Caco-2 (cell line): ENCODE measurements around the gene CREBBP. TPM values are rescaled to one million over a fixed set of nuclear protein-coding genes. Genes with fewer than 3 reads are reported as not detected.

Experiments used
- BruUV-seq: library from RNA; stranded (reverse); fragments of 400-500 nt; replicated peaks from 2 replicates; lab custom pipeline; 2021; lab: Mats Ljungman, UMichigan
- CTCF ChIA-PET: fragments of 300-600 bp; sonication (Branson Sonifier 250); formaldehyde crosslinking; loops from one replicate; lab custom pipeline; 2022; ENCODE audit warnings: antibody characterized with exemption; lab: Charles Lee
- POLR2A ChIA-PET: fragments of 300-600 bp; sonication (Branson Sonifier 250); formaldehyde crosslinking; loops from one replicate; lab custom pipeline; 2022; ENCODE audit warnings: antibody characterized with exemption; lab: Charles Lee
- DNase-seq, 2 experiments: peaks; one replicate each; pipeline versions ENCODE4 v3.0.0 to v3.0.0-alpha.2; 2020 to 2022
- H3K27me3 ChIP-seq: replicated peaks from 2 replicates; pipeline ENCODE4 v1.6.0; 2011; ENCODE audit warnings: low read length; ENCODE audit not compliant: control insufficient read depth, insufficient read depth
- H3K36me3 ChIP-seq: 2 replicates; pipeline ENCODE4 v1.5.1; 2011; ENCODE audit warnings: low read length; ENCODE audit not compliant: control insufficient read depth, insufficient read depth
- H3K4me1 ChIP-seq: fragments of 250-450 bp; sonication (Bioruptor Pico); 2 replicates; pipeline ENCODE4 v1.5.1; 2020; ENCODE audit warnings: mild to moderate bottlenecking
- H3K4me3 ChIP-seq: 2 replicates; pipeline ENCODE4 v1.5.1; 2011; ENCODE audit warnings: low read depth, mild to moderate bottlenecking, control low read depth, low read length
- H3K9me3 ChIP-seq: fragments of 250-450 bp; sonication (Bioruptor Pico); 2 replicates; pipeline ENCODE4 v1.5.1; 2020; ENCODE audit warnings: mild to moderate bottlenecking, moderate library complexity
- H3K27ac Mint-ChIP-seq: one replicate; pipeline ENCODE4 v1.8.0; 2022; ENCODE audit warnings: mixed read lengths; ENCODE audit not compliant: unreplicated experiment
- H3K27me3 Mint-ChIP-seq: one replicate; pipeline ENCODE4 v1.8.0; 2022; ENCODE audit warnings: mixed read lengths; ENCODE audit not compliant: insufficient read depth, unreplicated experiment
- H3K36me3 Mint-ChIP-seq: one replicate; pipeline ENCODE4 v1.8.0; 2022; ENCODE audit warnings: mild to moderate bottlenecking, mixed read lengths; ENCODE audit not compliant: insufficient read depth, unreplicated experiment
- H3K4me1 Mint-ChIP-seq: one replicate; pipeline ENCODE4 v1.8.0; 2022; ENCODE audit warnings: low read depth, mixed read lengths; ENCODE audit not compliant: unreplicated experiment
- H3K4me3 Mint-ChIP-seq: one replicate; pipeline ENCODE4 v1.8.0; 2022; ENCODE audit warnings: mild to moderate bottlenecking, moderate library complexity, mixed read lengths; ENCODE audit not compliant: unreplicated experiment
- H3K9me3 Mint-ChIP-seq: one replicate; pipeline ENCODE4 v1.8.0; 2022; ENCODE audit warnings: mixed read lengths; ENCODE audit not compliant: unreplicated experiment
- CTCF ChIP-seq, 2 experiments: fragments of 200-600 bp in 1 of 2; IDR thresholded peaks; 1 replicate in 1 of 2; 2 replicates in 1 of 2; pipeline versions ENCODE4 v1.5.1 to v1.8.0; 2011 to 2022; ENCODE audit warnings: antibody characterized with exemption in 1 of 2, control low read depth in 1 of 2, inconsistent platforms in 1 of 2, low read depth in 1 of 2, low read length in 1 of 2, mild to moderate bottlenecking in 1 of 2, moderate library complexity in 1 of 2; ENCODE audit not compliant: insufficient read depth in 1 of 2, severe bottlenecking in 1 of 2, unreplicated experiment in 1 of 2
- intact Hi-C: fragments of 100-400 bp; cut with micrococcal nuclease; formaldehyde crosslinking; loops from one replicate; pipeline ENCODE4 v1.10.0; 2022; ENCODE audit not compliant: unreplicated experiment
- total RNA-seq: library from RNA; stranded (reverse); gene quantifications from 2 replicates; pipeline ENCODE4 v1.2.3, GENCODE V29; 2022

The CREBBP gene
- total RNA-seq, 1 experiment from 2014 or later = 65.3 TPM

GRCh38 chr16:3906363-3906762, 25.9 kb upstream of the CREBBP start:
- no peaks in the 10 kb centered on the region for H3K27me3 ChIP-seq
- Mint-ChIP-seq H3K4me1 (no peaks in the 10 kb centered on the region), H3K36me3 (no peaks in the 10 kb centered on the region), H3K27me3 (no peaks in the 10 kb centered on the region), H3K4me3 (no peak overlapping the region), H3K9me3 (no peaks in the 10 kb centered on the region), H3K27ac (no peak overlapping the region)
- H3K4me3 ChIP-seq = no peak overlapping the region
- intact Hi-C loops = no loop called here
- no peaks in the 10 kb centered on the region for H3K9me3 ChIP-seq
- ChIA-PET CTCF (no interaction called here), POLR2A (no interaction called here)
- no TSS peak for BruUV-seq
- DNase-seq = no peak
- no peak for TF ChIP-seq CTCF (IDR thresholded peaks at IDR 0.05; ENCODE audit: insufficient read depth in 1 of 2, low read depth in 1 of 2, low read length in 1 of 2, severe bottlenecking in 1 of 2, unreplicated experiment in 1 of 2)
- H3K36me3 ChIP-seq = no peaks in the 10 kb centered on the region
- no peaks in the 10 kb centered on the region for H3K4me1 ChIP-seq

GRCh38 chr16:3904875-3905274, 24.4 kb upstream of the CREBBP start:
- ChIA-PET POLR2A (no interaction called here), CTCF (no interaction called here)
- no peak overlapping the region for H3K27ac Mint-ChIP-seq
- Histone ChIP-seq H3K4me1 (no peaks in the 10 kb centered on the region), H3K4me3 (no peak overlapping the region), H3K9me3 (no peaks in the 10 kb centered on the region), H3K36me3 (no peaks in the 10 kb centered on the region), H3K27me3 (no peaks in the 10 kb centered on the region)
- DNase-seq = no peak
- H3K36me3 Mint-ChIP-seq = no peaks in the 10 kb centered on the region
- no peak overlapping the region for H3K4me3 Mint-ChIP-seq
- intact Hi-C loops = no loop called here
- no peaks in the 10 kb centered on the region for H3K27me3 Mint-ChIP-seq
- no peaks in the 10 kb centered on the region for H3K9me3 Mint-ChIP-seq
- no TSS peak for BruUV-seq
- H3K4me1 Mint-ChIP-seq = no peaks in the 10 kb centered on the region
- no peak for TF ChIP-seq CTCF (IDR thresholded peaks at IDR 0.05; ENCODE audit: insufficient read depth in 1 of 2, low read depth in 1 of 2, low read length in 1 of 2, severe bottlenecking in 1 of 2, unreplicated experiment in 1 of 2)

GRCh38 chr16:3890091-3890490, 9.6 kb upstream of the CREBBP start:
- no TSS peak for BruUV-seq
- CTCF ChIA-PET = no interaction called here
- H3K27ac Mint-ChIP-seq = no peak overlapping the region
- H3K4me1 Mint-ChIP-seq = no peaks in the 10 kb centered on the region
- Histone ChIP-seq H3K4me3 (no peak overlapping the region), H3K9me3 (no peaks in the 10 kb centered on the region), H3K4me1 (no peaks in the 10 kb centered on the region), H3K36me3 (no peaks in the 10 kb centered on the region), H3K27me3 (no peaks in the 10 kb centered on the region)
- H3K27me3 Mint-ChIP-seq = no peaks in the 10 kb centered on the region
- no peak for TF ChIP-seq CTCF (IDR thresholded peaks at IDR 0.05; ENCODE audit: insufficient read depth in 1 of 2, low read depth in 1 of 2, low read length in 1 of 2, severe bottlenecking in 1 of 2, unreplicated experiment in 1 of 2)
- no peaks in the 10 kb centered on the region for H3K36me3 Mint-ChIP-seq
- intact Hi-C loops = no loop called here
- no peak for DNase-seq
- no peak overlapping the region for H3K4me3 Mint-ChIP-seq
- H3K9me3 Mint-ChIP-seq = peaks cover 5% of the 10 kb centered on the region
- POLR2A ChIA-PET = no interaction called here
